GM21529 (cell line): ENCODE measurements around the gene TSEN34.
A peak's percentile ranks its signal among the peaks of the same experiment; 100 is the strongest.
"Not testable (repeated sequence)": the region's sequence is repeated elsewhere in the genome, so short reads cannot be mapped to it uniquely, and the experiment has no call there.

Experiments used
- ATAC-seq: cut with Tn5 transposase; IDR thresholded peaks from one replicate; pipeline ENCODE4 v1.9.1; 2021; ENCODE audit not compliant: unreplicated experiment

Gene TSEN34

GRCh38 chr19:54207983-54208783 lies 17.1 kb downstream of the TSEN34 start:
- ATAC-seq = peak; percentile 54

- no peak for ATAC-seq
Observed at GRCh38 chr19:54208784-54209057, 17.6 kb downstream of the TSEN34 start.

- ATAC-seq = no peak
Observed at GRCh38 chr19:54209058-54209810, 18.1 kb downstream of the TSEN34 start.

- no peak for ATAC-seq
Observed at GRCh38 chr19:54209811-54210494, 18.8 kb downstream of the TSEN34 start.

- no peak for ATAC-seq
Observed at GRCh38 chr19:54211235-54211634, 20.1 kb downstream of the TSEN34 start.

GRCh38 chr19:54214217-54214616 lies 23.1 kb downstream of the TSEN34 start:
- ATAC-seq = not testable (repeated sequence)

GRCh38 chr19:54214734-54215133 lies 23.6 kb downstream of the TSEN34 start:
- not testable (repeated sequence) for ATAC-seq

GRCh38 chr19:54216869-54217268 lies 25.8 kb downstream of the TSEN34 start:
- no peak for ATAC-seq

GRCh38 chr19:54217517-54218247 lies 26.6 kb downstream of the TSEN34 start:
- not testable (repeated sequence) for ATAC-seq

- ATAC-seq = no peak
Observed at GRCh38 chr19:54218259-54218658, 27.2 kb downstream of the TSEN34 start.

DNA sequence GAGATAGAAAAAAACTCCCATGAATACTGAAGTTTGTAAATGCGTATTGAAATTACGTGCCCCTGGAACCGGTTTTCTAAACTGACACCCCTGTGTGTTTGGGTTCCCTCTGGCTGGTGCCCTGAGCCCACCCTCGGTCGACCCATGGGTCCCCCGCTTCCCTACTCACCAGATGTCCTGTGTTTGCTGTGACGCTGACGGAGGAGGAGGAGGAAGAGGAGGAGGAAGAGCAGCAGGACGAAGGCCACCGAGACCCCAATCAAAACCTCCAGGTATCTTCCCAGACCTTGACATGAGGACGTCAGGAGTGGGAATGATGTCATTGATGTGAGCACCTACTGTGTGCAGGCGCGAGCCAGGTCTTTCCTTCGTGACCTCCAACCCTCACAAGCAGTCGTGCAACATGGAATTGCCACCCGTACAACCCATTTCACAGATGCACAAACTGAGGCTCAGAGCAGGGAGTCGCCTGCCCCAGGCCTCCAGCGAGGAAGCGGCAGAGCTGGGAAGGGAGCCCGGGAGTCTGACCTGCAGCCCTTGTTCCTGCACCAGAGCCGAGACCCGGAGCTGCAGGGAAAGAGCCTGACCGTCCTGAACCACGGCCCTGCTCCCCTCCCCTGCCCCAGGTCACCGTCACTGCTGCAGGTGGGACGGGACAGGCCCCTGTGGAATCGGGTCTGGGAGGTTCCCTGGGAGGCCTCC lies 28.0 kb downstream of the TSEN34 start:
- no peak for ATAC-seq

DNA sequence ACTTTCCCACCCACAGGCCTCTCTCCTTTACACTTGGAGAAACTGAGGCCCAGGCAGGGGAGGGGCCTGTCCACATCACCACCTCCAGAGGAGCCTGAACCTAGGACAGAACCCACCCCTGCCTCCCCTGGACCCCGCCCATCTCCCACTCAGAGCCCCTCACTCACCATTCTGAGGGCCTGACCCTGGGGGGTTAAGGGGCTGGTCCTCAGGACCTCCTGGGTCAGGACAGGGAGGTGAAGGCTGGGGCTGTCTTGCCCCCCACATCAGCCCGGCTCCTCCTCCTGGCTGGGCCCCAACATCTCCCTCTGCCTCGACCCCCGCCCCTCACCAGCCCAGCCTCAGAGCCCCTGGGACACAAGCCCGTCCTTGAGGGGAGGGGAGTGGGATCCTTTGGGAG lies 28.6 kb downstream of the TSEN34 start:
- ATAC-seq = not testable (repeated sequence)

DNA sequence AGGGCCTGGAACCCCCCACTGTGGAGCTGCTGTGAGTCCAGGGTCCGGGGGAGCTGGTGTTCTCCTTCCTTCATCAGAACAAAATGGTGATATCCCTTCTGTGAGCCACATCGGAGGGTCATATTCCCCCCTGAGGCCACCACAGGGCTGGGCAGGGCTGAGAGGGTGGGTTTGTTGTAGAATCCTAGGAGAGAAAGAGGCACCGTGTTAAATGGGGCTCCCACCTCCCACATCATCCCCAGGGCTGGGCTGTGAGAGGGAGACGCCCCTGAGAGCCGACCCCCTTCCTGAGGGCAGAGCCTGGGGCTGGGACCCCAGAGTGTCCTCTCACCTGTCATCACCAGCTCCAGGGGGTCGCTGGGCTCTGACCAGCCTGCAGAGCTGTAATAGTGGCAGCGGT lies 30.8 kb downstream of the TSEN34 start:
- not testable (repeated sequence) for ATAC-seq

DNA sequence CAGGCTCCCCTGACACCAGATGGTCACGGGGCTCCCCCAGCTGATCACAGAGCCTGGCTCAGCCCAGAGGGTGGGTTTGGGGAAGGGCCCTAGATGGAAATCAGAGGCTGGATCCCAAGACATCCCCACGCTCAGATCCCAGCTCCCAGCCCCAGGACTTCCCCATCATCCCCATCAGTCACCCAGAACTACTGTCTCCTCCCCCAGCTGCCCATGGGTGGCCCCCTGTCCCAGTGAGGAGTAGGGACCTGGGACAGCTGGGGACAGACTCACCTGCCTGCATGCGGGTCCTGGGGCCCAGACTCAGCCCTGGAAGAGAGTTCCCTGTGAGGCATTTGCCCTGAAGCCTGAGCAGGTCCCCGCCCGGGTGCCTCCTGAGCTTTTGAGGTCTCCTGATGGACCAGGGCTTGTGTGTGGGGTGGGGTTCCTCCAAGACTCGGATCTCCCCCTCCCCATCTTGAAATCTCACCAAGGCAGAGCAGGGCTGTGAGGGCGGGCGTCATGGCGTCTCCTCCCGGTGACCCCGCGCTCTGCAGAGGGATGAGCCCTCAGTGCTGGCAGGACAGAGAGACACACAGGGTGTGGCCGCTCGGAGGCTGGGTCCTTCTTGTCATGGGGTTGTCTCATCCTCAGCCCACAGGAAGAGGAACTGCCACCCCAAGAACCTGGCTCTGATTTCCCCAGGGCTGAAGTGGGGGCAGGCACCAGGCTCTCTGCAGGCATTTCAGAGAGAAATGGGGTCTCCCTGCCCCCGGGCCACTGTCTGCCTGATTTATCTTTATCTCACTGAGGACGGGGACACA lies 31.6 kb downstream of the TSEN34 start, which contains the start of gene LILRB3:
Gene LILRB3, minus strand, starts transcription at position 534 of the 803 bp plus-strand sequence. Its CDS starts 31 bp downstream, at position 503.
- not testable (repeated sequence) for ATAC-seq

DNA sequence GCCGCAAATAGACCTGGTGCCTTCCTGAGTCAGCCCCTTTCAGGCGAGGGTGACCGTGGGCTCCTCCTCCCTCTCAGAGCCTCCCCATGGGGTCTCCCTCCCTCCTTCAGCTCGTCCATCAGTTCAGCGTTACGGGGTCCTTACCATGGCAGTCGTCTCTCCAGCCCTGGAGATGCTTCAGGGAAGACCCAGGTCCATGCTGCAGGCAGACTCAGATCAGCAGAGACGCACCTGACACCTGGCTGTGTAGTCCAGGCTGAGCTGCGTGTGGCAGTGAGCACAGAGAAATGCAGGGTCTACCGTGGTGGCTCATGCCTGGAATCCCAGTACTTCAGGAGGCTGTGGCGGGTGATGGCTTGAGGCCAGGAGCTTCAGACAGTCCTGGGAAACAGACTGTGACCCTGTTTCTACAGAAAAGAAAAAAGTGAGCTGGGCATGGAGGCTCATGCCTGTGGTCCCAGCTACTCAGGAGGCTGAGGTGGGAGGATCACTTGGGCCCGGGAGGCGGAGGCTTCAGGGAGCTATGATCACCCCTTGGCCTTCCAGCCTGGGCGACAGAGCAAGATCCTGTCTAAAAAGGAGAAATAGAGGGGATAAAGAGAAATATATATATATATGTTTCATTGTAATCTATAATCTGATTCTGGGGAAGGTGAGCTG lies 32.3 kb downstream of the TSEN34 start:
- not testable (repeated sequence) for ATAC-seq

DNA sequence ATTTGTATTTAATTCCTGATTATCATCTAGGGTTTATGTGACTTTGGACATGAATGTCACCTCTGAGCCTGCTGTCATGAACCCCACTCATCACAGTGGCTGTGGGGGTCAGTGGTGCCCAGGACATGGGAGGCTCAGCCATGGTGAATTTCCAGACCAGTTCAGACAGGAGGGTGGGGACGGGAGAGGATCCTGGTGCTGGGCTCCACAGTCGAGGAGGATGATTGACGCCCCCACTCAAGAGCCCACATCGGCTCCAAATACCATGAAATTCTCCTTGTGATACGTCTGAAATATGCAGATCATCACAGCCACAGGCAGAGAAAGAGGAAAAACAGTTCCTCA lies 32.8 kb downstream of the TSEN34 start:
- not testable (repeated sequence) for ATAC-seq

DNA sequence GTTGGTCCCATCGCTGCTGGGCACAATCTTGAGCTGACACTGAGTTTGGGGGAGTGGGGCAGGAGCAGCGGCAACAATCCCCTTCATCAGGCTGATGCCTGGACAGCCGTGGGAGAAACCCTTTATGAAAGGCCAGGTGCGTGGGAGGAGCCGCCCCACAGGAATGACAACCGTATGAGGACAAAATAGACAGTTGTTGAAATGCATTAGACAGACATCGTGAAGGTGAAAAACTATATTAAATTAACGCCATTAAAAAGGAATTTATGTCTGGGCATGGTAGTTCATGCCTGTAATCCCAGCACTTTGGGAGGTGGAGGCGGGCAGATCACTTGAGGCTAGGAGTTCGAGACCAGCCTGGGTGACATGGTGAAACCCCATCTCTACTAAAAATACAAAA lies 33.5 kb downstream of the TSEN34 start:
- not testable (repeated sequence) for ATAC-seq

DNA sequence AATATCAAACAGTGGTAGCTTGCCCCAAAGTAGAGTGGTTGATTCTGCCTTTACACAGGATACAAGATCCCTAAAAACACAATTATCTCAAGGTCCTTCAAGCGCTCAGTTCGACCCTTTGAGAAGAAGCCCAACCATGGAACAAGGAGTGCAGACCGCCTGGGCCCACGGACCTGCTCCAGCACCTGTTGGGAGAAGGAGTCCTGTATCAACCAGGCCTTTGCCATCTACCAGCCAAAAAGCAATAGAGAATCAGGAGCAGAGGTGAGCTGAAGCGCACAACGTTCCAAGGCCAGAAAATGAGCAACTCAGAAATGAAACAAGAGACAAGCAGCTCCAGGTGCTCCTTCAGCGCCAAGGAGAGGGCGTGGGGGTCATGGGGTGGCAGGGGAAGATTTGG lies 38.0 kb downstream of the TSEN34 start:
- no peak for ATAC-seq

DNA sequence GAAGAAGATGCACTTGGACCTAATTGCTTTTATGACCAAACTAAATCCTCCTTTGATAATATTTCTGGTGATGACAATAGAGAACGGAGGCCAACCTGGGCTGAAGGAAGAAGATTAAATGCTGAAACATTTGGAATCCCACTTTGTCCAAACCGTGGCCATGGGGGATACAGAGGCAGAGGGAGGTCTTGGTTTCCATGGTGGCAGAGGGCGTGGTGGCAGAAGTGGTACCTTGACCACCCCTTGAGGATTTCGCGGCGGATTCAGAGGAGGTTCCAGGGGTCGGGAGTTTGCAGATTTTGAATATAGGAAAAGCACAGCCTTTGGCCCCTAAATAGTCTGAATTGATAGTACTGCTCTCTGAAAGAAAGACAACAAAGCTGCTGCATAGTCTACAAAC lies 38.9 kb downstream of the TSEN34 start:
- ATAC-seq = no peak
